NCI-H2081 (cell line): Measurements from ENCODE around the gene STN1.

Experiments used
- DNase-seq, 2 experiments: peaks; one replicate each; lab custom pipeline; 2025; lab: John Stamatoyannopoulos, UW

The STN1 gene

GRCh38 chr10:103894441-103894864 lies 23.5 kb downstream of the STN1 start:
- no peak for DNase-seq

DNA sequence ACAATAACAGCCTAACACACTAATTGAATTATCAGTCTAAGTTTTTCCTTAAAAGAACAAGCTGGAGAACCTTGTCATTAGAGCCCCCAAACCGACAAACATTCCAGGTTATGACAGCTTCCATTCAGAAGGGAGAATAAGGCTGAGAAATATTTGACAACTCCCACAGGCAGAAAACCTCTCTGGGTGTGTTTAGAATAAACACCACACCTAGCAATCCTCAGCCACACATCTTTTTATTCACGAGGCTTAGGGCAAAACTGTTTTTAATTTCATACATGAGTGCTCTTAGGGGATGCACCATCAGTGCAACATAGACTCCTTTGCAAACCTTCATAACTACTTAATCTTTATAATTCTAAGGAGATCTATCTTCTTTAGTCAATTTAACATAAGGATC lies 24.2 kb downstream of the STN1 start:
- DNase-seq: no peak

- no peak for DNase-seq
Measured at GRCh38 chr10:103892181-103892580, 25.8 kb downstream of the STN1 start.

GRCh38 chr10:103890688-103891087 lies 27.3 kb downstream of the STN1 start:
- DNase-seq: no peak

GRCh38 chr10:103890194-103890658 lies 27.8 kb downstream of the STN1 start:
- no peak for DNase-seq

DNA sequence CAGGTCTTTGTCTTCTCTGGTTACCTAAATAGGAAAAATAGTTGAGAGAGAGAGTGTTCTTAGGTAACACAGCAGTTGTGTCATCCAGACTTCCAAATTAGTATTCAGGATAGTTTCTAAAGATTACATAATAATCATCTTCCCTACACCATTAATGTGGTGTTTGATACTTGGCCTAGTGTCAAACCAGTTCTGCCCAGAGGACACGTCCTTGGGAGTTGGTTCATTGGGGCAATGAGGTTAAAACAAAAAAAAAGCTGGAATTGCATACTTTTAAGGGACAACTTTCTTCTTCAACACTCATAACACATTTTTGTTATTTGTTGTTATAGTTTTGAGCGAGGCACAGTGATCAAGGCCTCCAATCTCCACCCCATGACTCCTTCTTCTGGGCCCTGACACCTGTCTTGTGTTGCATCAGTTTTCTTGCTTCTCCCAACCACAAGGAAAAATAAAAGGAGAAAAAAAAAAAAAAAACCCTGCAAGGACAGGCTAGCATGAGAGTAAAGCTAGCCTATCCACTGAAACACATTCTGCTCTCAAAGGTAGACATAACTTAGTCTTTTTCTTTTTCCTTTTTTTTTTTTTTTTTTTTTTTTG lies 28.8 kb downstream of the STN1 start:
- DNase-seq: no peak

DNA sequence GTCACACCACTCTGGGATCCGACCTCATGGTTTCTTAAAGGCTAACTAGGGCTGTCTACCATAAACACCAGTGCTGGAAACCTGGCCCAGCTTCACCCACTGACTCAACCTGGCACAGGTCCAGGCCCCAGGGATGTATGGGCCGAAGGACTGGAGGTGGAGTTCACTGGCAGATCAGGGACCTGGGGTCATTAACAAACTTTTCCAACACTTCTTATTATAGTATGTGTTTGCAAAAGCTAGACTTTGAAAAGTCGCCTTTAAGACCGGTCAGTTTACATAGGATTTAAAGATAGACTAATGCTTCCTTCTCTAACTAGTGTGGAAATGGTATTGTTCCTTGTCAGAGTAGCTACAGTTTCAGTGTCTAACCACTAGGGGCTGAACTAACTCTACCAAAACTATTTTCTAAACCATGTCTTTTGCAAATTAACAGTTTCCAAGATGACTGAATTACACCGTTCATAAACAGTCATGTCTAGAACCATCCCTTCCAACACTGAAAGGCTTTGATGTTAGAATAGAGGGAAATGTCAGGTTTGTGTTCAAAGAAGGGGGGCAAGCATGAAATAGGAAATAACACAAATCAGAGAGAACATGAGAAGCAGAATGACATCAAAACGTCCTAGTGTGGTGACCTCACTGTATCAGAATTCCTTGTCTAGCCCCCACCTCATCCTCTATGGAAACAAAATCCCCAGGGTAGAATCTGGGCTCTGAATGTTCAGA lies 29.7 kb downstream of the STN1 start:
- DNase-seq: peak; percentile 23 to 62

- DNase-seq: no peak
Measured at GRCh38 chr10:103885617-103886016, 32.4 kb downstream of the STN1 start.

DNA sequence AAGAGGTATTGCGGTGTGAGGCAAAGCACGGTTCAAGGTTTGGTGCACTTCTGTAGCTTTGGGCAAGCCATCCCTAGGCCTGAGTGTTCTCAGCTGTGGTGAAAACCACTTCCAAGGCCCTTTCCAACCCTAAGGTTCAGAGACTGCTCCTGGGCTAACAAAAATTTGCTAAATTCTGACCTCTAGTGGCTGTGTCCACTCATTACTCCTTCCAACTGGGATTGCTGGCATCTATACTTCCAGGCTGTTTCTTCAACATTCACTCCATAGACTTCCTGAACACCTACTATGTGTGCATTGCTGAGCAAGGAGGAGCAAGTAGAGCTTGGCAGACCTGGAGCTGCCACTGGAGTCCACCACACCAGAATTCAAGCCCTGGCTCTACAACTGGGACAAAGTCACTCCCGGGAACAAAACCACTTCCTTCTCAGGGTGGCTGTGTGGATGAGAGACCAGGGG lies 33.3 kb downstream of the STN1 start:
- peak; percentile 37 to 56 for DNase-seq

GRCh38 chr10:103882285-103883007 lies 35.5 kb downstream of the STN1 start:
- DNase-seq: no peak

DNA sequence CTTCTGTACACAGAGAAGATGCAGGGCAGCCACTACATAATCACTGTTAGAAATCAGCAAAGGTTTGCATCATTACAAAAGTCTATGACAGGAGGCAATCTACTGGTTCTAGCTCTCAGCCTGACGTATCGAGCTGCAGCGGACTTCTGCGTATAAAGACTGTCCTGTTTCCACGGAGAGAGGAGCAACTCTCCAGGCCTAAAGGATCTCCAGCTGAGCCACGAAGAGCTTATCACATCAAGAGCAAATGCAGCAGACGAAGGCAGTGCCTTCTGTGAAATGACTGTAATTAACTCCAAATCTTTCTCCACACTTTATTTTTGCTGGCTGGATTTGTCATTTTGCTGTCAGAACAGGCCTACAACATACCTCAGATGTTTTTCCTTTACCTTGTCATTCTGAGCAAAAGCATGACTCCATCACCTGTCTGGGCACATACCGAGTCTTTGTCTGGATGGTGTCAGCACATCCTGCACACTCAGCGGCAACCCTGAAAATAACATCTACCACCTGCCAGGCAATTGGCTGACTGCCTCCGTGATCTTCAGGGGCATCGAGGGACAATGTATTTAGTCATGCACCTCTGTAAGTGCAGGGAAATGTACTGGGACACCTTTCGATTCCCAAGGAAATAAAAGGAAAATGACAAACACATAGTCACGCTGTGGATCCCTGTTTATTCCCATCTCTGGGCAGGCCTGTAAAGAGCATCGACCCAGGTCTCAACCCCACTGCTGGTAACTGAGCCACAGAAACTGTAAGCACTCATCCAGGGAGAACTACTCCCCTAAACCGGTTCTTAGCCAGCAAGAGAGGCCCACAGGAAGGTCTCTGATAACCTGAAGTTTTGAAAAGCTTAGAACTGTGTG lies 36.3 kb downstream of the STN1 start:
- peak; percentile 62 to 86 for DNase-seq

GRCh38 chr10:103879831-103880230 lies 38.2 kb downstream of the STN1 start:
- DNase-seq: no peak

DNA sequence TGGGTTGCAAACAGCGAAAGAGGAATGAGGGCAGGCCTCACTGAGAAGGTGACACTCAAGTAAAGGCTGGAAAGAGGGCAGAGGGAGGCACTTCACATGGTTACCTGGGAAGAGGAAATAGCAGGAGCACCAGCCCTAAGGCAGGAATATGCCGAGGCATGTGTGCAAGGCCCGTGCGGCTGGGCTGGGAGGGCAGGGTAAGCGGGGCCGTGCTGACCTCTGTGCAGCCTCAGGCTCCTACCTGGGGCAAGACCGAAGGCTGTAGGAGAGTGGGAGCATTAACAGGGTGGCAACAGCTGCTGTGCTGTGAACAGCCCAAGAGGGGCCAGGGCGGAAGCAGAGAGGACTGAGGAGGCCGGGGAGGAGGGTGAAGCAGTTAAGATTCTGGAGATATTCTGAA lies 38.6 kb downstream of the STN1 start:
- no peak for DNase-seq

DNA sequence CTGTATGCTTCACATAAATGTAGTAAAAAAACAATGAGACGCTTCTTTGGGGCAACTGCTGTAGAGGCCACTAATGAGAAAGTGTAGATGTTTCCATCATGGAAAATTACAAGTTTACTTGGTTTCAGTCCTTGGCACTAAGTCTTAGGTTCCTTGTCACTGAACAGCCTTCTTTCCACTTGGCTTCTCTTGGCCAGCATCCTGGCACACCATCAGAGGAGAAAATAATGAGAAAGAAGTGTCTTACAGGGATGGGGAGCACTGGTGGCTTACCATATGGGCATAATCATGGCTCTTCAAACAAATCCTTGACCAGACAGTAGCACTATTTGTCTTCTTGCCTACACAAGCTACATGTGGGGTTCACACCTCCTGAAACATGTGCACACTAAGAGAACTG lies 40.1 kb downstream of the STN1 start:
- no peak for DNase-seq

GRCh38 chr10:103876155-103876554 lies 41.8 kb downstream of the STN1 start:
- DNase-seq: no peak

DNA sequence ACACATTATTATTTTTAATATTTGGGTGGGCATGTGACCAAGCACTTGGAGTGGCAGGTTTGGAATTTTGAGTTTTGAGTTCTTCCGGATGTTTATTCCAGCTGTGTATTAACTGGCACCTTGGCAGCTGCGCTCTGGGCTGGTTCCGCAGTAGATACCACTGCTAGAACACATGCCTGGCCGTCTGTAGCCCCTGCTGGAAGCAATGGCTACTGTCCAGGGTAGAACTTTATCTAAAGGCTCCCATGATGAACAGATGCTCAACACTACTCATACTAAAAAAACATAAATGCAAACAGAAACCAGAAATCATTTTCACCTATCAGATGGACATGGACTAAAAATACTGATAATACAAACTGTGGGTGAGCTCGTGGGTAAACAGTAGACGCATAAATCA lies 43.3 kb downstream of the STN1 start:
- no peak for DNase-seq

- no peak for DNase-seq
Measured at GRCh38 chr10:103872137-103872931, 45.6 kb downstream of the STN1 start.

DNA sequence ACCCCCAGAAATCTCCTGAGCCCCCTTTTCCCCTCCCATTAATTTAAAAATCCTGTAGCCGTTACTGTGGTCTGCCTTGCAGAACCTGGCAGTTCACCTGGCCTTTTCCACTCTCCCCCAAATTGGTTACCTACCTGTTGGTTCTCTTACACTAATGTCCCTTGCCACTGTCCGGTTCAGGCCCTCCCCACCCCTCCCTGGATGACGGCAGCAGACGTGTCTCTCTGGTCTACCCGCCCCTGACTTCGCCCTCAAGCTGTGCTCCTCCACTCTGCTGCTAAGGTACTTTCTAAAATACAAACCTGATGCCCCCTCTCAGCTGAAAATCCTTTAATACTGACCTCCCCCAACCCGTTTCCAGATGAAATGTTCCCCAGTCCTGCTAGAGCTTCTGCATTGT lies 47.0 kb downstream of the STN1 start:
- no peak for DNase-seq

- no peak for DNase-seq
Measured at GRCh38 chr10:103870516-103870915, 47.5 kb downstream of the STN1 start.

GRCh38 chr10:103869336-103869735 lies 48.6 kb downstream of the STN1 start:
- no peak for DNase-seq

DNA sequence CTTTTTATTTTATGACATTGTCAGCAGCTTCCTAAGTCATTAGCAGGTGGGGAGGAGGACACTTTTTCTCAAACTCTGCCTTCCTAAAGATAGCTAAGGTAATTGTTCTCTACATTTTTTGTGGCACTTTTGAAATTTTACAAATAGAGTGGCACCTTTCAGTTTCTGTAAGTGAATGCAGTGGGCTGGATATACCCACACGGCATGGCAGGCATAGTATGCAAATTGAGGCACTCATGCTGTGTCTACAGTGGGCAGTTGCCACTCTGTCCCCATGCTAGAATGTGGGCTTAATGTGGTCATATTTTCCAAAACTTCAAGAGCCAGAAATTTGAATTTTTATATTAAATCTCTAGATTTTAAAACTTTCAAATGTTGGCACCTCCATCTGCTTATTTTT lies 49.8 kb downstream of the STN1 start:
- DNase-seq: no peak
